ENCODE results near the gene NUP54. TPM values are rescaled to one million over a fixed set of nuclear protein-coding genes. Genes with fewer than 3 reads are reported as not detected.

Gene NUP54
- total and polyA plus RNA-seq, 9 of the 15 experiments (the other 6 are each of a cell fraction or from before 2014, with no cell fraction given) = 29.6 to 115 (median 67.7) TPM

GRCh38 chr4:76148142-76148865 lies at the start of gene NUP54 (continued):
- peak; percentile 48 for TF ChIP-seq PKNOX1 (IDR thresholded peaks at IDR 0.05)
- TF ChIP-seq POLR3G (IDR thresholded peaks at IDR 0.05; ENCODE audit: extremely low read depth, insufficient read length, insufficient replicate concordance) = no peak
- no peak for TF ChIP-seq PBX2 (CRISPR knock-in tag; IDR thresholded peaks at IDR 0.05; ENCODE audit: low read depth)
- TF ChIP-seq PBX2 (tag; conservative IDR thresholded peaks at IDR 0.05; ENCODE audit: low read depth) = no peak
- peak; percentile 94 for TF ChIP-seq ETV1 (tag; conservative IDR thresholded peaks at IDR 0.05; ENCODE audit: low read depth)
- no peak for TF ChIP-seq CBX5 (IDR thresholded peaks at IDR 0.05; ENCODE audit: borderline replicate concordance, low read depth)
- peak; percentile 83 for TF ChIP-seq ZNF740 (CRISPR knock-in tag; IDR thresholded peaks at IDR 0.05)
- TF ChIP-seq ZNF740 (tag; IDR thresholded peaks at IDR 0.05) = peak in 1 of 2 experiments; percentile 59; a peak in 1 of 4 replicates
- TF ChIP-seq DACH1 (IDR thresholded peaks at IDR 0.05; ENCODE audit: partially characterized antibody) = no peak
- no peak for TF ChIP-seq RBM14 (IDR thresholded peaks at IDR 0.05; ENCODE audit: borderline replicate concordance, insufficient read depth, low read depth, low read length)
- 0 out of 2 replicates have a peak, but pooled peaks have one; percentile 10 for TF ChIP-seq GTF2F1 (IDR thresholded peaks at IDR 0.05; ENCODE audit: low read depth, low read length)
- peak; percentile 56 for TF ChIP-seq CCNT2 (IDR thresholded peaks at IDR 0.05; ENCODE audit: borderline replicate concordance, extremely low read depth, insufficient read length, low read depth, low read length)
- no peak for TF ChIP-seq SAFB (IDR thresholded peaks at IDR 0.05; ENCODE audit: borderline replicate concordance, low read depth, low read length)
- TF ChIP-seq PTRF (tag; IDR thresholded peaks at IDR 0.05) = no peak
- TF ChIP-seq ZBTB7A (IDR thresholded peaks at IDR 0.05; ENCODE audit: borderline replicate concordance, control insufficient read depth, low read depth, low read length) = peak; percentile 85
- 0 out of 2 replicates have a peak, but pooled peaks have one; percentile 39 for TF ChIP-seq ZBTB17 (CRISPR knock-in tag; IDR thresholded peaks at IDR 0.05)
- no peak for TF ChIP-seq SMAD2 (IDR thresholded peaks at IDR 0.05; ENCODE audit: low read depth, low read length)
- TF ChIP-seq RNF2 (IDR thresholded peaks at IDR 0.05) = peak; percentile 76
- no peak for TF ChIP-seq TCF7L2 (IDR thresholded peaks at IDR 0.05; ENCODE audit: low read depth, low read length)
- TF ChIP-seq ZNF324 (CRISPR knock-in tag; IDR thresholded peaks at IDR 0.05) = no peak
- no peak for TF ChIP-seq CBFA2T2 (conservative IDR thresholded peaks at IDR 0.05)
- peak in 1 of 2 experiments; percentile 93; a peak in 1 of 4 replicates for TF ChIP-seq KDM4B (IDR thresholded peaks at IDR 0.05; ENCODE audit: borderline replicate concordance in 2 of 2, low read depth in 1 of 2)
- no peak for TF ChIP-seq ATF1 (CRISPR knock-in tag; IDR thresholded peaks at IDR 0.05)
- peak; percentile 95 for TF ChIP-seq ATF1 (tag; IDR thresholded peaks at IDR 0.05)
- peak; percentile 41 to 51; a peak in 3 of 4 replicates for TF ChIP-seq SIX5 (IDR thresholded peaks at IDR 0.05; ENCODE audit: borderline replicate concordance in 1 of 2, insufficient read depth in 1 of 2, low read depth in 1 of 2, low read length in 2 of 2)

Measured in K562 (cell line).